Measurements from ENCODE around the gene LRRC27. TPM values are rescaled to one million over a fixed set of nuclear protein-coding genes. Genes with fewer than 3 reads are reported as not detected.

Gene LRRC27
- total RNA-seq, 1 donor from 2014 or later: 3.9 TPM

DNA sequence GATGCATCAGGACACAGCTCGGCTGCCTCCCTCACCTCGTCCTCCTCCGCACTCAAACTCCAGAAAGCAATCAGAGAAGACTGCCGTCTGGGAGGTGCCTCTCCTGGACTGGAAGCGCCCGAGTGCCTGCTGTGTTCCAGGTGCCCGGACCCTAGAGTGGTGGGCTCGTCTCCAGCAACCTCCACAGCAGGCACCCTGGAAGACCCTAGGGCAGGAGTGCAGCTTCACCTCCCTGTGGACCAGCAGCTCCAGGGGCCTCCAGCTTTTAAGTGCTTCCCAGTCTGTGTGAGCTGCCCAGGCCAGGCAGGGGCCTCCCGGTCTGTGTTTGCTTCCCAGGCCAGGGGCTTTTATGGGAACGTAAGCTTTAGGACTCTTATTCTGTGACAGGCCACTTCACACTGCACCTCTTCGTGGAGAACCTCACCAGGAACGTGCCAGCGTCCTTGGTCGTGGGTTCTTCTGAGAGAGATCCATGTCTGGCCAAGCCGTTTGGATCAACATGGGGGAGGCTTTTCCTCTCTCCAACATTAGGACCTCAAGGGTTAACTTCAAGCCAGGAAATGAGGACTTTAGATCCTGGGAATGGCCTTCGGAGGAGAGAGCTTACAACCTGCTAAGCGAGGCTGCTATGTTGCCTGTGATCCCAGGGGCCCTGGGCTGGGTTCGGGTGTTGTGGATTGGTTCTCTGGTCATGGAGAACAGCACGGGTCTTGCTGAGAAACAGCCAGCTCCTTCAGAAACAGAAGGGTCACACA, 59.1 kb downstream of the LRRC27 start:
- ATAC-seq: no peak

DNA sequence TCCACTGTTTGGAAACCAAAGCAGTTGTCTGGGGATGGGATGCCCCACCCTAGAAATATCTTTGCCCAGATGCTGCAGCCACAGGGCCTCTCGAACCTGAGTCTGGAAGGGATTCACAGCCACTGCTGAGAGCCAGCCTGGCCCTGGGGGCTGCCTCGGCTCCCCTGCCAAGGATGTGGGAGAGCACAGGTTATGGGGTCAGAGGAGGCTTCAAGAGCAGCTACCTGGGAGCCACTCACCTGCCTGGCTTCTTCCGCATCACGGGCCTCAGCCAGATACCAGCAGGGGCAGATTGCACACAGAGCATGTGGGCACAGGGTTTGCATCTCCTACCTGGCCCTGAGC, 59.7 kb downstream of the LRRC27 start:
- no peak for ATAC-seq

DNA sequence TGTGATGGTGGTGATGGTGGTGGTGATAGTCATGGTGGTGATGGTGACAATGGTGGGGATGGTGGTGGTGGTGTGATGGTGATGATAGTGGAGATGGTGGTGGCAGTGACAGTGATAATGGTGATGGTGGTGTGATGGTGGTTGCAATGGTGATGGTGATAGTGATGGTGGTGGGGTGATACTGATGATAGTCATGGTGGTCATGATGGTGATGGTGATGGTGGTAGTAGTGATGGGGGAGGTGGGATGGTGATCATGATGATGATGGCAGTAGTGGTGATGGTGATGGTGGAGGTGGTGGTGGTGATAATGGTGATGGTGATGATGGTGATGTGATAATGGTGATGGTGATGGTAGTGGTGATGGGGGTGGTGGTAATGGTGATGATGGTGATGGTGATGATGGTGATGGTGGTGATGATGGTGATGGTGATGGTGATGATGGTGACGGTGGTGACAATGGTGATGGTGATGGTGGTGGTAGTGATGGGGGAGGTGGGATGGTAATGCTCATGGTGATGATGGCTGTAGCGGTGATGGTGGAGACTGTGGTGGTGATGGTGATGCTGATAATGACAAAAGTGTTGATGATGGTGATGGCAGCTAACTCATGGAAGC, 60.3 kb downstream of the LRRC27 start:
- no peak for ATAC-seq

- ATAC-seq: no peak
Measured at GRCh38 chr10:132392811-132393694, 61.1 kb downstream of the LRRC27 start.

- ATAC-seq: no peak
Measured at GRCh38 chr10:132393695-132394181, 61.7 kb downstream of the LRRC27 start.

- no peak for ATAC-seq
Measured at GRCh38 chr10:132394201-132394811, 62.3 kb downstream of the LRRC27 start.

DNA sequence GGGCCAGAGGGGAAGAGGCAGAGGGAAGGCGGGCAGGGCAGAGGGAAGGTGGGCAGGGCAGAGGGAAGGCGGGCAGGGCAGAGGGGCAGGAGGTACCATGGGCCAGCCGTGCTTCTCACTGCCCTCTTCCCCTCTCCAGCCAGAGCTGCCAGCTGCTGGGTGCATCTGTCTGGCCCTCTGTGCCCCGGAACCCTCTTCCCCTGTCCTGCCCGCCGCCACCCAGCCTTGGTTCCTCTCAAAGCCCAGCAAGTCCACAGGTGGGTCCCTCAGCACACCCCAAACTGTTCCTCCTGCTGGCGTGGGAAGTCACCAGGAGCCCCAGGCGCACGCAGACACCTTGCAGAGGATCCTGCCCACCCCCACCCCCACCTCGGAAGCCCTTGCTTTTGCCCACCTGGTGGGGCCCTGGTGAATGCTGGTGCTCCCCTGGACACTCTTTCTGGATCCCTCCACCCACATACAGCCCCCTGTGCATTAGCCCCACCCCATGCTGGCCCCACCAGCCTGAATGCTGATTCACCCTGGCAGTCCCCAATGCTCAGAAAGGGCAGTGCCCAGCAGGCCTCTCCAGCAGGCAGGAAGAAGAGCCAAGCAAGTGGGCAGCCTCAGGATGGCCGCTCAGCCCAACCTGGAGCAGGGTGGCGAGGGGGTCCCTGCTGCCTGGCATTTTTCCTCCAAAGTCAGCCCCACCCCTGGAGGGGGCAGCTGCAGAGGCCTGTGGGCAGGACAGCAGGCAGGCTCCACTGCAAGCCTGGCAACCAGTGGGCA, 63.1 kb downstream of the LRRC27 start:
- ATAC-seq: no peak

DNA sequence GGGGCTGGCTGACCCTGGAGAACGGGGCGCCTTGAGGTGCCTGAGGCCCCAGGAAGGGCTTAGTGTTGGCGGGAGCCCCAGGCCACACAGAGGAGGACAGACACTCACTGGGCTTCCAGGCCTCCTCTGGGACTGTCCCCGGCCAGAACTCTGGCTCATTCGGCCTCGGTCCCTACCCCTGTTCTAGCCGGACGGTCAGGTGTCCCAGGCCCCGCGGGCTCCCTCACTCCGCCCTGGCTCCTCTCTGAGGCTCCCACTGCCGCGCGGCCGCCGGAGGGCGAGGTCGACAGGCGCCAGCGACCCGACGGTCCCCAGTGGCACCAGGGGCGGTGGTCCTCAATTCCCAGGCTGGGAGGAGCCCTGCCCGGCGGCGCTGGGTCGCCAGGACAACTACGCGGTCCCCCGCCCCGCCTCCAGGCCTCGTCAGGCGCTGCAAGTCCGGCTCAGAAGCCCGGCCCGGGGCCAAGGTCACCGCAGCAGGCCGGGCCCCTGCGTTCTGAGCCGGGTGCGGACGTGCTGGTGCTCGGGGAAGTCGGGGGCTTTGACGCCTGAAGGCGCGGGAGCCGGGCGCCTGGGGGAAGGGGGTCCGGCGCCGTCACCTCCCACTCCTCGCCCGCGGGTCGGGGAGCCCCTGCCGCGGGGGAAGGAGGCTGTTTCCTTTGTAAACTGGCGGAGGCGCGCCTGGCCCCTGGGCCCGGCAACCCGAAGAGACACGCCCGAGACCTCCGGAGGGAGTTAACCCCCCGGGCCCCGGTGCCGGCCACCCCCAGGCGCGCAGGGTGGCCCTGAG, 63.9 kb downstream of the LRRC27 start:
- ATAC-seq: peak; percentile 15

- peak; percentile 52 for ATAC-seq
Measured at GRCh38 chr10:132396494-132397035, 64.6 kb downstream of the LRRC27 start.

GRCh38 chr10:132397036-132397541, 65.1 kb downstream of the LRRC27 start, which contains the start of gene PWWP2B:
TSS of gene PWWP2B (plus strand) at chr10:132397200. CDS start at chr10:132397227, 27 bp downstream.
- ATAC-seq: peak; percentile 11

DNA sequence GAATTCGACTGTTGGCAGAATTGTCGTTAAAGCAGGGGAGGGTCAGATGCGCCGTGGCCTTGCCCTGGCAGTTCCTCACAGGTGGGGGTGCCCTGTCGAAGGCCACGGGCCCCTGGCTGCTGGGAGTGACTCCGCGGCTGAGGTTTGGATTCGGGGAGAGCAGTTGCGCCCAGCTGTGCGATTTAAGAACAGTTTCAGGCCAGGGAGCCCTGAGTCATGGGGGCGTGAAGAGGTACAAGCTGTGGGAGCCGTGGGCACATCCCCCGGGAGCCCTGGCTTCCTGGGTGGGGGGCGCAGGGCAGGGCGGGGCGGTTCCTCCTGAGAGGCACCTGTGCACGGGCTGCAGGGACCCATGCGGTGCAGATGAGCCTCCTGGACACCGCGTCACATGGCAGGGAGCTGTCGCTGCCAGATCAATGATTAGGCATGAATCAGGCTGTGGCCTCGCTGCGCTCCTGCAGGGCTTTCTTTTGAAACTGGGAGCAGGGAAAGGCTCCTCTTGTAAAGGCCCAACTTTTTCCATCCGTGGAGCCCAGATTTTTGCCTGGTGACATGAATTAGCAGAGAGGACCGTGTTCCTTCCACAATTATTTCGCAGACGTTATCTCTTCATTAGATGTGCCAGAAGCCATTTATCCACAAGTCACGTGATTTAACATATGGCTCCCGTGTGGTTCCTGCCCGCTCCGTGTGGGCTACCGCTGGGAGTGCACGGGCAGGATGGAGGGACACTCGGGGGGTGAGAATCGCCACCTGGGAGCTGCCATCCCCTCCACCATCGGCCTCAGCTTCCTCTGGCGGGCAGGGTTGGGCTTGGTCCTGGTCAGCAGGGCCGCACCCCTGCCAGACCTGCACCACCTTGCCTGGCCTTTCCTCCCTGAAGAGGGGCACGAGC, 65.9 kb downstream of the LRRC27 start:
- ATAC-seq: peak; percentile 43

GRCh38 chr10:132398566-132398991, 66.6 kb downstream of the LRRC27 start:
- no peak for ATAC-seq

GRCh38 chr10:132399117-132400035, 67.4 kb downstream of the LRRC27 start:
- ATAC-seq: peak; percentile 16

GRCh38 chr10:132400041-132400546, 68.1 kb downstream of the LRRC27 start:
- no peak for ATAC-seq

GRCh38 chr10:132400547-132401151, 68.7 kb downstream of the LRRC27 start:
- no peak for ATAC-seq

GRCh38 chr10:132401401-132402118, 69.6 kb downstream of the LRRC27 start:
- ATAC-seq: peak; percentile 46

- ATAC-seq: no peak
Measured at GRCh38 chr10:132402781-132403241, 70.8 kb downstream of the LRRC27 start.

Measured in esophagus mucosa (tissue), 1 donor.